DOHH2 (cell line): Measurements from ENCODE around the gene STXBP4.

Experiments used
- CTCF ChIP-seq: fragments of 200-600 bp; sonication (generic); IDR thresholded peaks from one replicate; pipeline ENCODE4 v1.5.1; 2014; ENCODE audit warnings: antibody characterized with exemption, mild to moderate bottlenecking, low read depth, low read length; ENCODE audit not compliant: poor library complexity, severe bottlenecking
- EZH2phosphoT487 ChIP-seq: fragments of 200-600 bp; sonication (generic); IDR thresholded peaks from 2 replicates; pipeline ENCODE4 v1.6.1; 2017; ENCODE audit warnings: borderline replicate concordance, mild to moderate bottlenecking, antibody characterized with exemption, low read length, moderate library complexity, mixed read lengths

- TF ChIP-seq CTCF, result no peak
- TF ChIP-seq EZH2phosphoT487, result no peak
Measured at GRCh38 chr17:55219934-55220333, 251.4 kb downstream of the STXBP4 start.
